Suprapubic skin (tissue), 4 donors: Measurements from ENCODE around the gene TRAPPC8. TPM values are rescaled to one million over a fixed set of nuclear protein-coding genes. Genes with fewer than 3 reads are reported as not detected.
"Not testable (repeated sequence)": the region's sequence is repeated elsewhere in the genome, so short reads cannot be mapped to it uniquely, and the experiment has no call there.

Experiments
- DNase-seq, 2 donors: peaks; one replicate each; pipeline ENCODE4 v3.0.0-alpha.2; 2019; ENCODE audit warnings: low spot score in 2 of 2
- H3K27ac ChIP-seq: fragments of 200-600 bp; sonication (generic); one replicate; pipeline ENCODE4 v1.5.1; 2019
- H3K27me3 ChIP-seq: fragments of 200-600 bp; sonication (generic); one replicate; pipeline ENCODE4 v1.5.1; 2019
- H3K36me3 ChIP-seq: fragments of 200-600 bp; sonication (generic); one replicate; pipeline ENCODE4 v1.5.1; 2019
- H3K4me1 ChIP-seq: fragments of 200-600 bp; sonication (generic); one replicate; pipeline ENCODE4 v1.5.1; 2019
- H3K4me3 ChIP-seq: fragments of 200-600 bp; sonication (generic); one replicate; pipeline ENCODE4 v1.5.1; 2019; ENCODE audit warnings: mild to moderate bottlenecking
- H3K9me3 ChIP-seq: fragments of 200-600 bp; sonication (generic); one replicate; pipeline ENCODE4 v1.5.1; 2019
- EP300 ChIP-seq: sonication (generic); formaldehyde crosslinking; IDR thresholded peaks from one replicate; pipeline ENCODE4 v1.6.1; 2017; ENCODE audit warnings: antibody characterized with exemption
- POLR2A ChIP-seq, 2 donors: fragments of 450-650 bp; IDR thresholded peaks; one replicate each; pipeline ENCODE4 v1.6.1; 2017; ENCODE audit warnings: antibody characterized with exemption in 2 of 2, mild to moderate bottlenecking in 2 of 2, moderate library complexity in 2 of 2
- POLR2AphosphoS5 ChIP-seq, 3 donors: sonication (generic); formaldehyde crosslinking; IDR thresholded peaks; one replicate each; pipeline ENCODE4 v1.6.1; 2017; ENCODE audit warnings: antibody characterized with exemption in 3 of 3
- WGBS: methylation state at CpG from one replicate; pipeline ENCODE4 v1.1.5; 2018; 5-methylcytosine and 5-hydroxymethylcytosine counted together
- total RNA-seq, 4 donors: library from RNA; depleted of rRNA; stranded (reverse); fragments of >200 nt; gene quantifications; one replicate each; pipeline ENCODE4 v1.1.0, GENCODE V29; 2016
- TF ChIP-seq, protein P1 (sequence below), 2 donors: fragments of 200-600 bp in 1 of 2; fragments of 450-650 bp in 1 of 2; sonication (generic) in 1 of 2; IDR thresholded peaks; one replicate each; pipeline ENCODE4 v1.5.1; 2016 to 2019; ENCODE audit warnings: antibody characterized with exemption in 2 of 2, mild to moderate bottlenecking in 1 of 2, moderate library complexity in 1 of 2

The TRAPPC8 gene
- total RNA-seq, 4 donors from 2014 or later, result 36.9 to 56.2 (median 42.8) TPM

DNA sequence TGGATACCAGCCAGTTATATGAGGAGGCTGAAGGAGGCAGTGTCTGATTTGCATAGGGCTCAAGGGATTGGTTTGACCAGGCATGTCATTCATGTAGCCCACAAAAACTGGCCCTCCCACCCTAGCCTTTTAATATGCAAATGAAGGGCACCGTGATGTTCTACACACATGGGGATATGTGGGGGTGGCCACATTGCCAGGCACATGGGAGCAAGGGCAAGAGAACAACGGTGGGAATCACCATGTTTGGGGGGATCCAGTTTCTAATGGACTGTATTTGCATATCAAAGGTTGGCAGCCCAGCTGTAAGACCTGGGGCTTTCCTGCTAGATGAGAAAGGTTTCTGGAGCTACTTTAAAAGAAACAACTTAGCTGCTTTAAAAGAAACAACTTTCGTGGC, 117.2 kb downstream of the TRAPPC8 start:
- Histone ChIP-seq H3K4me1 (peaks cover 4% of the 10 kb centered on the region), H3K4me3 (no peak overlapping the region), H3K9me3 (no peaks in the 10 kb centered on the region), H3K27ac (no peak overlapping the region), H3K27me3 (no peaks in the 10 kb centered on the region), H3K36me3 (peaks cover 11% of the 10 kb centered on the region)
- no peak for TF ChIP-seq EP300
- no peak for TF ChIP-seq POLR2A (IDR thresholded peaks at IDR 0.05)
- TF ChIP-seq POLR2AphosphoS5 (IDR thresholded peaks at IDR 0.05), result no peak
- TF ChIP-seq, protein P1, sequence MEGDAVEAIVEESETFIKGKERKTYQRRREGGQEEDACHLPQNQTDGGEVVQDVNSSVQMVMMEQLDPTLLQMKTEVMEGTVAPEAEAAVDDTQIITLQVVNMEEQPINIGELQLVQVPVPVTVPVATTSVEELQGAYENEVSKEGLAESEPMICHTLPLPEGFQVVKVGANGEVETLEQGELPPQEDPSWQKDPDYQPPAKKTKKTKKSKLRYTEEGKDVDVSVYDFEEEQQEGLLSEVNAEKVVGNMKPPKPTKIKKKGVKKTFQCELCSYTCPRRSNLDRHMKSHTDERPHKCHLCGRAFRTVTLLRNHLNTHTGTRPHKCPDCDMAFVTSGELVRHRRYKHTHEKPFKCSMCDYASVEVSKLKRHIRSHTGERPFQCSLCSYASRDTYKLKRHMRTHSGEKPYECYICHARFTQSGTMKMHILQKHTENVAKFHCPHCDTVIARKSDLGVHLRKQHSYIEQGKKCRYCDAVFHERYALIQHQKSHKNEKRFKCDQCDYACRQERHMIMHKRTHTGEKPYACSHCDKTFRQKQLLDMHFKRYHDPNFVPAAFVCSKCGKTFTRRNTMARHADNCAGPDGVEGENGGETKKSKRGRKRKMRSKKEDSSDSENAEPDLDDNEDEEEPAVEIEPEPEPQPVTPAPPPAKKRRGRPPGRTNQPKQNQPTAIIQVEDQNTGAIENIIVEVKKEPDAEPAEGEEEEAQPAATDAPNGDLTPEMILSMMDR (IDR thresholded peaks at IDR 0.05), result no peak
- 61% methylated on average over 3 of the region's 3 CpGs for WGBS
- no peak for DNase-seq

DNA sequence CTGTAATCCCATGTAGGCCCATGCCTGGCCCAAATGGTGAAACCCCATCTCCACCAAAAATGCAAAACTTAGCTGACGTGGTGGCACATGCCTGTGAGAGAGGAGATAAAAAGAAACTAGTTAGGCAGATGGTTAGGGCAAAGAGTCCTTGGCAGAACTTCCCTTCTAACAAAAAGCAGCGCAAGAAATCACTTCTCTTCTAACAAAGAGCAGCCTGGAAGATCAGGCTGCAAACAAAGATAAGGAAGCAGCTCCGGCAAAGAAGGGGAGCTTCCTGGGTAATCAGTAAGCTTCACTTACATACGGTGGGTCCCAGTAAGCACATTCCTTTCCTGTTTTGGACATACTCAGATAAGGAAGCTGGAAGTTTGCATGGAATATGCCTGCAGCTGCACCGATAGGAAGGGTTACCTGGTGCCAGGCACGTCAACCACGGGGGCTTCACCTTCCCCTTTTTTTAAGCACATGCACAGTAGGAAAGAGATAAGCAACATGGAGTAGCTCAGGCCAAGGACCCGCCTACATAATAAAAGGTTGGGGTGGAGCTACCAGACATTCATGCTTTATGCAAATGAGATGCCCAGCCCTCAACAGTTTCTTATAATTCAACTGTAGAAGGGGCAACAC, 121.3 kb downstream of the TRAPPC8 start:
- no peak for DNase-seq
- Histone ChIP-seq H3K27me3 (no peaks in the 10 kb centered on the region), H3K9me3 (no peaks in the 10 kb centered on the region), H3K4me3 (no peak overlapping the region), H3K27ac (no peak overlapping the region), H3K36me3 (no peaks in the 10 kb centered on the region), H3K4me1 (peaks cover 4% of the 10 kb centered on the region)
- TF ChIP-seq POLR2AphosphoS5 (IDR thresholded peaks at IDR 0.05) (no peak), EP300 (no peak), POLR2A (IDR thresholded peaks at IDR 0.05) (no peak)
- TF ChIP-seq, protein P1 (IDR thresholded peaks at IDR 0.05), result no peak
- WGBS, result 31% methylated on average over 8 of the region's 8 CpGs

DNA sequence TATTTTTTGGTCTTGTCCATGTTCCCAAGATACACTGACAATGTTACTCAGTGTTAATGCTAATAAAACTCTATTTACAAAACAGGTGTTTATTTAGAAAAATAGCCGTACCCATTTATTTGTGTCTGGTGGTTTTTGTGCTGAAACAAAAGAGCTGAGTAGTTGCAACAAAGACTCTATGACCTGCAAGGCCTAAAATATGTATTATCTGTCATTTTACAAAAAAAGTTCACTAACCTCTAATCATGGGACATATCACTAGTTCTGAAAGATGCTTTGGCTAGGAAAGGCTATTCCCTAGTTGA, 123.1 kb downstream of the TRAPPC8 start:
- no peak for TF ChIP-seq POLR2A (IDR thresholded peaks at IDR 0.05)
- no peak for DNase-seq
- no peak overlapping the region for H3K27ac ChIP-seq
- H3K4me1 ChIP-seq, result peaks cover 4% of the 10 kb centered on the region
- 89% methylated on average over 1 of the region's 1 CpG for WGBS
- no peaks in the 10 kb centered on the region for H3K9me3 ChIP-seq
- no peaks in the 10 kb centered on the region for H3K27me3 ChIP-seq
- no peak overlapping the region for H3K4me3 ChIP-seq
- no peaks in the 10 kb centered on the region for H3K36me3 ChIP-seq

DNA sequence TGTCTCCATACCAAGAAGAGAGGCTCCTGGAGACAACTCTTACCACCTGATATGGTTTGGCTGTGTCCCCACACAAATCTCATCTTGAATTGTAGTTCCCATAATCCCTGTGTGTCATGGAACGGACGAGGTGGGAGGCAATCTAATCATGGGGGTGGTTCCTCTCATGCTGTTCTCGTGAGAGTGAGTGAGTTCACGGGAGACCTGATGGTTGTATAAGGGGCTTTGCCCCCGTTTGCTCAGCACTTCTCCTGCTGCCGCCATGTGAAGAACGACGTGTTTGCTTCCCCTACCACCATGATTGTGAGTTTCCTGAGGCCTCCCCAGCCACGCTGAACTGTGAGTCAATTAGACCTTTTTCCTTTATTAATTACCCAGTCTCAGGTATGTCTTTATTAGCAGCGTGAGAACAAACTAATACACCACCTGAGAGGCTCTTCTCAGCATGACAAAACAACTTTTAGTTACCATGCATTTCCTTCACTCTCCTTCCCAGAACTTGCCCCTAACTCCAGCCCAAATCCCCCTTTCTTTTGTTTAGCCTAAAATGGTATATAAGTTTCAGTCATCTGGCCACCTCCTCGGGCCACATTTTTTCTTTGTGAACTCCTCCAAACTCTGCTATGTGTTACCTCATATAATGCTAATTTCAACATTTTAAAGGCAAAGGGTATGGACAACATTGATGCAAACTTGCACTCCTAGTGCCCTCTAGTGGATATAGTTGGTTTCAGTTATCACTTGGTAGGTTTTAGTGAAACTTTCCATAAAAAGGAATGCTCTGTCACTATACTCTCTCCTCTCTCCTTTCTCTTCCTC, 123.6 kb downstream of the TRAPPC8 start:
- Histone ChIP-seq H3K9me3 (no peaks in the 10 kb centered on the region), H3K27me3 (no peaks in the 10 kb centered on the region), H3K4me1 (peaks cover 4% of the 10 kb centered on the region), H3K4me3 (no peak overlapping the region), H3K27ac (no peak overlapping the region), H3K36me3 (no peaks in the 10 kb centered on the region)
- TF ChIP-seq, protein P1 (IDR thresholded peaks at IDR 0.05), result peak; percentile 58 to 60
- TF ChIP-seq EP300, result no peak
- no peak for TF ChIP-seq POLR2A (IDR thresholded peaks at IDR 0.05)
- no peak for TF ChIP-seq POLR2AphosphoS5 (IDR thresholded peaks at IDR 0.05)
- WGBS, result 77% methylated on average over 11 of the region's 11 CpGs
- DNase-seq, result no peak

DNA sequence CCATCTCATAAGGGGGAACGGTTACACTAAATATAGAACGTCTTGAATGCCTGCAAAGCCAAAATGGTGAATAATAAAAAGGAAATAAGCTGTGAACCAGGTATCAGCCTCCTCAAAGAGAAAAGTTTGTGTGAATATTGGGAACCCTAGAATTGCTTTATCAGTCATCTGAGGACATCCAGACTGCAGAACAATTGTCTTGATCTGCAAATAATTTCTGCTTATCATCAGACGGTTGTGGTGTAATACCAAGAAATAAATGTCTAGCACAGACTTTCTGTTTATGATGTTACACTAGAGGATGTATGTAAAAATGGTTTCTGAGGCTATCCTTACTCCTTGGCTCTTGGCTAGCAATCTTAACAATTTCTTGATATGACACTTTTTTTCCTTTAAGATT, 128.8 kb downstream of the TRAPPC8 start:
- no peak for DNase-seq
- no peaks in the 10 kb centered on the region for H3K27me3 ChIP-seq
- no peak overlapping the region for H3K4me3 ChIP-seq
- H3K36me3 ChIP-seq, result no peaks in the 10 kb centered on the region
- no peak overlapping the region for H3K27ac ChIP-seq
- H3K4me1 ChIP-seq, result no peaks in the 10 kb centered on the region
- 24% methylated on average over 3 of the region's 3 CpGs for WGBS
- no peak for TF ChIP-seq POLR2A (IDR thresholded peaks at IDR 0.05)
- TF ChIP-seq, protein P1 (IDR thresholded peaks at IDR 0.05), result no peak
- TF ChIP-seq POLR2AphosphoS5 (IDR thresholded peaks at IDR 0.05), result no peak
- TF ChIP-seq EP300, result no peak
- H3K9me3 ChIP-seq, result no peaks in the 10 kb centered on the region

DNA sequence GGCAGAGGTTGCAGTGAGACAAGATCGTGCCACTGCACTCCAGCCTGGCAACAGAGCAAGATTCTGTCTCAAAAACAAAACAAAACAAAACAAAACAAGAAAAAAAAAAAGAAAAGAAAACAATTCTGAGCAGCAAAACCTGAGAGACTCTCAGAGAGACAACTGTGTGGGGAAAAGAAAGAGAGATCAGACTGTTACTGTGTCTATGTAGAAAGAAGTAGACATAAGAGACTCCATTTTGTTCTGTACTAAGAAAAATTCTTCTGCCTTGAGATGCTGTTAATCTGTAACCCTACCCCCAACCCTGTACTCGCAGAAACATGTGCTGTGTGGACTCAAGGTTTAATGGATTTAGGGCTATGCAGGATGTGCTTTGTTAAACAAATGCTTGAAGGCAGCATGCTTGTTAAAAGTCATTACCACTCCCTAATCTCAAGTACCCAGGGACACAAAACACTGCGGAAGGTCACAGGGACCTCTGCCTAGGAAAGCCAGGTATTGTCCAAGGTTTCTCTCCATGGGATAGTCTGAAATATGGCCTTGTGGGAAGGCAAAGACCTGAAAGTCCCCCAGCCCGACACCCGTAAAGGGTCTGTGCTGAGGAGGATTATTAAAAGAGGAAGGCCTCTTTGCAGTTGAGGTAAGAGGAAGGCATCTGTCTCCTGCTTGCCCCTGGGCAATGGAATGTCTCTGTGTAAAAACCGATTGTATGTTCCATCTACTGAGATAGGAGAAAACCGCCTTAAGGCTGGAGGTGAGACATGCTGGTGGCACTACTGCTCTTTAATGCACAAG, 132.4 kb downstream of the TRAPPC8 start:
- not testable (repeated sequence) for DNase-seq, H3K27me3 ChIP-seq, H3K4me3 ChIP-seq, H3K4me1 ChIP-seq, H3K36me3 ChIP-seq, H3K27ac ChIP-seq, H3K9me3 ChIP-seq
- 81% methylated on average over 7 of the region's 7 CpGs for WGBS

DNA sequence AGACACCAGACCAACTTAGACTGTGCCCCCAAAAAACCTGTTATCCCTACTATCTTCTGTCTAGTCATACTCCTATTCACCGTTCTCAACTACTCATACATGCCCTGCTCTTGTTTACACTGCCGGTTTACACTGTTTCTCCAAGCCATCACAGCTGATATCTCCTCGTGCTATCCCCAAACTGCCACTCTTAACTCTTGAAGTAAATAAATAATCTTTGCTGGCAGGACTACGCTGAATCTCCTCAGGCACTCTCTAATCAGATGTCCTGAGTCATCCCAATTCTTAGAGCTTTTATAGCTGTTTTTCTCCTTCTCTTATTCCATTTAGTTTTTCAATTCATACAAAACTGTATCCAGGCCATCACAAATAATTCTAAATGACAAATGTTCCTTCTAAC, 133.9 kb downstream of the TRAPPC8 start:
- H3K27ac ChIP-seq, H3K4me1 ChIP-seq, H3K36me3 ChIP-seq, H3K4me3 ChIP-seq, DNase-seq, H3K9me3 ChIP-seq, H3K27me3 ChIP-seq: not testable (repeated sequence)
- WGBS, result 70% methylated on average over 4 of the region's 4 CpGs
